Fibroblast of lung (primary cell): ENCODE results near the gene ERBB4.

ENCODE experiments used
- EZH2 ChIP-seq: IDR thresholded peaks from 2 replicates; pipeline ENCODE4 v1.5.1; 2012; ENCODE audit warnings: low read length, control low read depth, mild to moderate bottlenecking; ENCODE audit errors: missing control alignments
- TF ChIP-seq, protein P1 (sequence below), 2 donors: IDR thresholded peaks in 1 of 2; conservative IDR thresholded peaks in 1 of 2; 1 replicate in 1 of 2; 2 replicates in 1 of 2; pipeline ENCODE4 v1.5.1; 2011 to 2012; ENCODE audit warnings: low read length in 2 of 2, control low read depth in 1 of 2, inconsistent platforms in 1 of 2, low read depth in 1 of 2, mild to moderate bottlenecking in 1 of 2

DNA sequence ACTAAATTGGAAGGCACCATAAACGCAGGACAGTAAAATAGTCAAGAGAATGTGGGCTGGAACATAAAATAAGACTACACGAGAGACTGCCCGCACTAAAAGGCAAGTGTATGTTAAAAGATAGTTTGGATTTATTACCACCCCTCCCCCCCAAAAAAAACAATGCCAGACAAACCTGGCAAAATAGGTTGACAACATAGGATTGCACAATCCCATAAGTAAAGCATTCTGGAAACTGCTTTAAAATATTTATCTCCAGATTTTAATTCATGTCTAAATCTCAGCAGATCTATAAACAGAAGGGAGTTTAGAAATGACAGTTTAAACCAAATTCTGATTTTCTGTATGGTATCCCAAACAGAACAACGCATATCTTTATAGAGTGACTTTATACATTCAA lies 455.1 kb downstream of the ERBB4 start:
- no peak for TF ChIP-seq EZH2
- TF ChIP-seq, protein P1, sequence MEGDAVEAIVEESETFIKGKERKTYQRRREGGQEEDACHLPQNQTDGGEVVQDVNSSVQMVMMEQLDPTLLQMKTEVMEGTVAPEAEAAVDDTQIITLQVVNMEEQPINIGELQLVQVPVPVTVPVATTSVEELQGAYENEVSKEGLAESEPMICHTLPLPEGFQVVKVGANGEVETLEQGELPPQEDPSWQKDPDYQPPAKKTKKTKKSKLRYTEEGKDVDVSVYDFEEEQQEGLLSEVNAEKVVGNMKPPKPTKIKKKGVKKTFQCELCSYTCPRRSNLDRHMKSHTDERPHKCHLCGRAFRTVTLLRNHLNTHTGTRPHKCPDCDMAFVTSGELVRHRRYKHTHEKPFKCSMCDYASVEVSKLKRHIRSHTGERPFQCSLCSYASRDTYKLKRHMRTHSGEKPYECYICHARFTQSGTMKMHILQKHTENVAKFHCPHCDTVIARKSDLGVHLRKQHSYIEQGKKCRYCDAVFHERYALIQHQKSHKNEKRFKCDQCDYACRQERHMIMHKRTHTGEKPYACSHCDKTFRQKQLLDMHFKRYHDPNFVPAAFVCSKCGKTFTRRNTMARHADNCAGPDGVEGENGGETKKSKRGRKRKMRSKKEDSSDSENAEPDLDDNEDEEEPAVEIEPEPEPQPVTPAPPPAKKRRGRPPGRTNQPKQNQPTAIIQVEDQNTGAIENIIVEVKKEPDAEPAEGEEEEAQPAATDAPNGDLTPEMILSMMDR (conservative IDR thresholded peaks at IDR 0.05 in 1 of 2, IDR thresholded peaks at IDR 0.05 in 1 of 2; ENCODE audit: low read depth in 1 of 2, low read length in 2 of 2): no peak
